HG02571 (cell line): ENCODE results near the gene BTBD8.

ENCODE experiments used
- ATAC-seq: cut with Tn5 transposase; IDR thresholded peaks from one replicate; pipeline ENCODE4 v1.9.1; 2021; ENCODE audit warnings: mild to moderate bottlenecking, moderate library complexity; ENCODE audit not compliant: unreplicated experiment

Gene BTBD8

DNA sequence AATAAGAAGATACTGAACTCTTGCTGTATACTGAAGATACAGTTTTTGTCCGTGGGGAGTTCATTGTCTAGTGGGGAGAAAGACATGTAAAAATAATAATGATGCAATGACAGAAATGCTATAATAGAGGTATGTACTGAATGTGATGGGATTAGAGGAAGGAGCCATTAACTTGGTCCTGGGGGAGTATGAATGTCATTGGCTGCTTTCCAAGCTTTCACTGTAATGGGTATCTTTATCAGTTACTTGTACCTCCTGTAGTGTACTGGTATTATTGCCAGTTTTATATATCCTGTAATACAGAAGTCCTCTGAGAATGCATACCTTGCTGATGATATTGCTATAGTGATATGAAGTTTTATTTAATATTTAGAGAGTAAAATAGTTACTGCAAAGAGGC is 7.4 kb downstream of the BTBD8 start:
- no peak for ATAC-seq

DNA sequence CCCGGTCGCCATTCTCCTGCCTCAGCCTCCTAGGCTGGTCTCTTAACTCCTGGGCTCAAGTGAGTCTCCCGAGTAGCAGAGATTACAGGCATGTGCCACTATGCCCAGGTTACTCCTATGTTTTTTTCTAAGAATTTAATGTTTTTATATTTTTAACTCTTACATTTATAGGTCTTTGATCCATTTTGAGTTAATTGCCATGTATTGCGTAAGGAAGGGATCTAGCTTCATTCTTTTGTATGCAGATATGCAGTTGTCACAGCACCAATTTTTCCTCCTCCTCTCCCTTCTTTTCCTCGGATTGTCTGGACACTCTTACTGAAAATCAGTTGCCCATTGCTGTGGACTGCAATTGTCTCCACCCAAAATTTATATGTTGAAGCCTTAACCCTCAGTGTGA is 11.5 kb downstream of the BTBD8 start:
- ATAC-seq = no peak

DNA sequence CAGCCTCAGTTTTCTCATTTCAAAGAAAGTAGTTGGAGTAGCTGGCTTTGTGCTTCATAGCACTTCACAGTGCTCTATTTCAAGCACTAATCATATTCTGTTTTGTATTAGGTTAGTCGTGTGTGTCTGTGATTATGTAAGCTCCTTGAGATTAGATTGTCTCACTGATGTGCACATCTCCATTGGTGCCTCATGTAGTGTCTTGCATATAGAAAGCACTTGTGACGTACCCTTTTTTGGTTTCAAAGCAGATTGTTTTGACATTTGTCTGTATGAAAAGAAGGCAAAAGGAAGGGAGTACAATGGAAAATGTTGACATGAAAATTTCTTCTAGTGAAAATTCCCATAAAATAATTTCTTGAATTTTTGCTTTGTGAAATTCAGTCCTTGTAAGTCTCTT is 13.9 kb downstream of the BTBD8 start:
- no peak for ATAC-seq

DNA sequence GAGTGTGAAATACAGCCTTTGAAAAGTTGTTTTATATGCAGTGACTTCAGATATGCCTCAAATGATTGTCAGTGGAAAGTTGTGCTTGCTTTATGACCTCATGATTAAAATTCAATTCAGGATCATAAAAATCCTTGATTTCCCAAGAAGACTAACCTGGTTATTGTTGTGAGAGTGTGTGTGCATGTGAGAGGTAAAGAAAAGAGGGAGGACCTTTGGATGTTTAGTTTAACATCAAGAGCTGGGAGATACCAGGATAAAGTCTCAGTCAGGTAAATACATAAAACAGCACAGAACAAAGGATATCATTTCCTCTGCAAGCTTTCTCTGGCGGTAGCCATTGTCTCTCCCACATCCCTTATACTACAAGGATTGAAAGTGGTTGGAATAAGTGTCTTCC is 14.4 kb downstream of the BTBD8 start:
- no peak for ATAC-seq

DNA sequence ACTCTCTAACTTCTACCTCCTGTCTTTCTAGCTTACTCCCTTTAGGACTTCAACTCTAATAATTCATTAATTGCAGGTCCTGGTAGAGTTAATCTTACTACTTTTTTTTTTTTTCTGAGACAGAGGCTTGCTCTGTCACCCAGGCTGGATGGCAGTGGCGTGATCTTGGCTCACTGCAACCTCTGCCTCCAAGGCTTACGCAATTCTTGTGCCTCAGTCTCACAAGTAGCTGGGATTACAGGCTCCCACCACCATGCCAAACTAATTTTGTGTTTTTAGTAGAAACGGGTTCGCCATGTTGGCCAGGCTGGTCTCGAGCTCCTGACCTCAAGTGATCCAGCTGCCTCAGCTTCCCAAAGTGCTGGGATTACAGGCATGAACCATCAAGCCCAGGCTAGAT is 15.7 kb downstream of the BTBD8 start:
- no peak for ATAC-seq

DNA sequence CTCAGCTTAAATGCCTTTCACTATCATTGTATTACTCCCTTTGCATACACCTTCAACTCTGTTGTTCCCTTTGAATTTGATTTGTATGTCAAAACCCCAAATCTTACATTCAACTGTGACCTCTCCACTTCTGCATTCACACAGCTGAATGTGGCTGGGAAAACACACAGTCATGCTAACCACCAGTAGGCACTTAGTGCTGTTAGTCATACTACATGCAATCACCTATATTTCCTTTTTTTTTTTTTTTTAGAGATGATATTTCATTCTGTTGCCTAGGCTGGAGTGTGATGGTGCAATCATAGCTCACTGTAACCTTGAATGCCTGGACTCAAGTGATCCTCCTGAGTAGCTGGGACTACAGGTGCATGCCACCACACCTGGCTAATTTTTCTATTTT is 16.2 kb downstream of the BTBD8 start:
- ATAC-seq = no peak

DNA sequence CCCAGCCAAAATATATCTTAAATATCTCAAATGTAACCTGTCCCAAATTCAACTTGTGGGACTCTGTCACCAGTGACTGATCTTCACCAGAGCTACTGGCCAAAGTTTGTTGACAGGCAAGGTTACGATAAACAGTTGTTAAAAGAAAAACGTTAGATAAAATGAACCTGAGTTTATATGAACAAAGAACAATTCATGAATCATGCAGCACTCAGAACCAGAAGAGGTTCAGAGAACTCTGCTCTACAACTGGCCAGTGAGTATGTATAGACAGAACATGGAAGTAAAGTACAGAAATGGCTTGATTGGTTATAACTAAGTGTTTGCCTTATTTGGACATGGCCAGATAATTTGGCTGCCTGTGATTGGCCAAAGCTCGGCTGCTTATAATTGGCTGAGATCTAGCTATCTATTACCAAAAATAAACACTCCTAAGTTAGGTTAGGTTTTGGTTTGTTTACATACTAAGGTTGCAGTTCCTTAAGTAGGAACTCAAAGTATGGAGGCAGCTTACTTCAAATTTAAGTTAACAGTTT is 25.5 kb downstream of the BTBD8 start:
- ATAC-seq = no peak

DNA sequence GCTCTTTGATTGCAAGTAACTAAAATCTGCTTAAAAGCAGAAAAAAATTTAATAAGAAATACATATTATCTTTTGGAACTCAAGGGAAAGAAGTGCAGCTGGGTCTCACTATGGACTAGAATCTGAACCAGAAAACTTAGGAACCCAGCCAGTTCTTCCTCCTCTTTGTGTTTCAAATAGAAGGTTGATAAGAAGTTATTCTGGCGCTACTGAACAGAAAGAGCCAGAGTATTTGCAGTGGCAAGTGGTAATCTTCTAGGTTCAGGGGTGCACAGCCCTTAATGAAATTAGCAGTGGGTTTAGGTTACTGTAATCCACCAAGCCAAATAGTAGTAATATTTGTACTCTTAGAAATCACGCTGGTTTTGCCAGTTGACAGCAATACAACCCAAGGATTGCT is 28.5 kb downstream of the BTBD8 start:
- ATAC-seq = no peak

DNA sequence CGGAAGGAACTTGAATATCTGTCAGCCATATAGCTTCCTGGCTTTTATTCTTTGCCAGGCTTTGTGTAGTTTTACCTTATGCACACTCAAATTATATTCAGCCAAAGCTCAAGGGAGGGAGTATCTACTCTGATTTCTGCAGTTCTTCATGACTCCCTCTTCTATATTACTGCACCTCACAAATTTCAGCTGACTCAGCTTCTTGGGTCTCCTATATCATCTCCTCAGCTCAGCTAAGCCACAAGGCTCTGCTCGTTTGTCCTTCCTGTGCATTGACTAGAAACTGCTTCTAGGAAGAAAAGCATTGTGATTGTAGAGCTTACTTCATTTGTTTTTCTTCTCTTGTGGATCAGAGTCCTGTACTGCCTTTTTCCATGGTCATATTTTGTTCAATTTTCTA is 37.4 kb downstream of the BTBD8 start:
- no peak for ATAC-seq

DNA sequence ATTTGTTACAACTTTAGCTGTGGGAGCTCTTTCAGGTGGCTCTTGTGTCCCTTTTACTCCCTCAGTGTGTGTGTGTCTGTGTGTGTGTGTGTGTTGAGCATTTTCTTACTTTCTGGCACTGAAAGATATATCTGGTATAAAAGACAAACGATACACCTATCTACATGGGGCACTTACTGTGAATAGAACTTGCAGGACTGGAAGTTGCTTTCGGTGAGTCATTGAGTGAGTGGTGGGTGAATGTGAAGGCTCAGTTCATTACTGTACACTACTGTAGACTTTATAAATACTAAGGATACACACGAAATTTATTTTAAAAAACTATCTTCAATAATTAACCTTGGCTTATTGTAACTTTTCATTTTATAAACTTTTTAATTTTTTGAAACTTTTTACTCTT is 38.7 kb downstream of the BTBD8 start:
- no peak for ATAC-seq

DNA sequence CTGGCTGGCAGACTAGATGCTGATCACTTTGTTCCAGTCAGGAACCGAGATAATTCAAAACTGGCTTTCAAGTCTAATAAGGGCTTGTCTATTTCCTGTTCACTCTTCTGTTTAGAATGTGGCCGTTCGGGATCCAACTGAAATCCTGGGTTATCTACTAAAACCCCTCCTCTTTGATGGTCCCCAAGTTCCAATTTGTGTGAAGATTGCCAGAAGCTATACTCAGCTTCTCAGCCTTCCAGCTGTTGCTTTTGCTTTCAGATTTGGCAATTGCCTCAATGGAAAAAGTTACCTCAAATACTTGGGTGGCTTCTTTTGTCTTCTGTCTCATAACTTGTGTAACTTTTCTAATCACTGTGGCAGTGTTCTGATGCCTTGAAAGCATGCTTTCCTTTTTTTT is 43.7 kb downstream of the BTBD8 start:
- ATAC-seq = no peak

DNA sequence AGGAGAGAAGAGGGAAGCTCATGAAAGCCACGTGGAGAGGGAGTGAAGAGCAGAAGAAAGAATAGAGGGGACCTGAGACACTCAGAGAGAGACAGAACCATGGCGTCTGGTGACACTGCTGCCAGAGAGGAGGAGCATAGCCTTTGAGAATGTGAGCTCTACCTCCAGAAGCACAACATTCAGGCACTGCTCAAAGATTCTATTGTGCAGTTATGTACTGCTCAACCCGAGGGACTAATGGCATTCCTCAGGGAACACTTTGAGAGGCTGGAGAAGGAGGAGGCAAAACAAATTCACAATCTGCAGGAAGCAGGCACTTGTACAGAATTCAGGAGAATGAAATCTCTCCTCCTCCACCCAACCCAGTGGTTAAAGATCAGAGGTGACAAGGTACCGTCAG is 45.1 kb downstream of the BTBD8 start:
- ATAC-seq = no peak

DNA sequence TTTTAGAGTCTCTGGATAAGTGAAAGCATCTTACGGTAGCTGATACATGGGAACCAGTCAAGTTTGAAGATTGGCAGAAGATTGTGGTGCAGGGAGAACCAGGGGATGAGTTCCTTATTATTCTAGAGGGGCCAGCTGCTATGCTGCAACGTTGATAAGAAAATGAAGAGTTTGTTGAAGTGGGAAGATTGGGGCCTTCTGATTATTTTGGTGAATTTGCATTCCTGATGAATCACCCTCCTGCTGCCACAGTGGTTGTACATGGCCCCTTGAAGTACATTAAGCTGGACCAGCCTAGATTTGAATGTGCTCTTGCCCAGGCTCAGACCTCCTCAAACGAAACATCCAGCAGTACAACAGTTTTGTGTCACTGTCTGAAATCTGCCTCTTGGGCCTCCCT is 45.9 kb downstream of the BTBD8 start:
- ATAC-seq = no peak

DNA sequence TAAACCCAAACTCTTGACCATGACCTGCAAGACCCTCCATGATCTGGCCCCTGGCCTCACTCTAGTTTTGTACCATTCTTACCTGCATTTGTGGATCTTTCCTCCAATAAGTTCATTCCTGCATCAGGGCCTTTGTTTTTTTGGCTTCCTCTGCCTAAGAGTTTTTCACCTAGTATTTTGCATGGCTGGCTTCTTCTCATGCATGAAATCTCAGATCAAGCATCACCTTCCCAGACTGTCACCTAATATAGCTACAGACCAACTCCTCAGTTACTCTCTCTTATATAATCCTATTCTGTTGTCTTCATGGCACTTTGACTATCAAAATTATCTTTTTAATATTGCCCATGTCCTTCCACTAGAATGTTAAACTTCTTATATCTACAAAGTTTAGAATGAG is 54.2 kb downstream of the BTBD8 start:
- no peak for ATAC-seq

DNA sequence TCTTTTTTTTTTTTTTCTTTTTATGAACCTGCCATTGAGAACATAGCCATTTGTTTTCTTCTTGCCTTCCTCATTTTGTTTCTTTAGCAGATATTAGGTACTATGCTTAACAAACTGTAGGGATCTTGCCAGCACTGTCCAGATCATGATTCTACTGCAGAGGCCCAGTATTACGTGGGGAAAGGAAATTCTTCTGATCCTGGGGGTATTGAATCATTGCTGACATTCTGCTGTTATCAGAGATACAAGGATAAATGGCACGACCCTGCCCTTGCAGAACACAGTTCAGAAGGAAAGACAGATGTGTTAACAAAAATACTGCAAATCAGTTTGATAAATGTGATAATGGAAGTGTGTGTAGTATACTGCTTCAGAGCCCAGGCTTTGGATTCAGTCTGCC is 56.2 kb downstream of the BTBD8 start:
- no peak for ATAC-seq

DNA sequence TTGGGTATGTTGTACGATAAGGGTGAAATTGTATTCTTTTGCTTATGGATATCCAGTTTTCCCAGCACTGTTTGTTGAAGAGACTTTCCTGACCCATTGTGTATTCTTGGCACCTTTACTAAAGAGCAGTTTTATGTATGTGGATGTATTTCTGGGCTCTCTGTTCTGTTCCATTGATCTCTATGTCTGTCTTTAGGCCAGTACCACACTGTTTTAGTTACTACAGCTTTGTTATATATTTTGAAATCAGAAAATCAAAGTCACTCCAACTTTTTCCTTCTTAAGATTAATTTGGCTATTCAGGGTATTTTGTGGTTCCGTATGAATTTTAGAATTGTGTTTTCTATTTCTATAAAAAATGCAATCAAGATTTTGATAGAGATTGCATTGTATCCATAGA is 74.8 kb downstream of the BTBD8 start:
- no peak for ATAC-seq

DNA sequence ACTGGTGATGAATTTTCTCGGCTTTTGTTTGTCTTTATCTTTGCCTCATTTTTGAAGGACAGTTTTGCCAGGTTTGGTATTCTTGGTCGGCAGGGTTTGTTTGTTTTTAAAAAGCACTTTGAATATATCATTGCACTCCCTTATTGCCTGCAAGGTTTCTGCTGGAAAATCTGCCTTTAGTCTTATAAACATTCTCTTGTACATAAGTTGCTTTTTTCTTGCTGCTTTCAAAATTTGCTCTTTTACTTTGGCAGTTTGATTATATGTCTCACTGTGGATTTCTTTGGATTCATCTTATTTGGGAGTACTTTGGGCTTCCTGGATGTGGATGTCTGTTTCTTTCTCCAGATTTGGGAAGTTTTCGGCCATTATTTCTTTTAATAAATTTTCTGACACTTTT is 79.4 kb downstream of the BTBD8 start:
- ATAC-seq = no peak

DNA sequence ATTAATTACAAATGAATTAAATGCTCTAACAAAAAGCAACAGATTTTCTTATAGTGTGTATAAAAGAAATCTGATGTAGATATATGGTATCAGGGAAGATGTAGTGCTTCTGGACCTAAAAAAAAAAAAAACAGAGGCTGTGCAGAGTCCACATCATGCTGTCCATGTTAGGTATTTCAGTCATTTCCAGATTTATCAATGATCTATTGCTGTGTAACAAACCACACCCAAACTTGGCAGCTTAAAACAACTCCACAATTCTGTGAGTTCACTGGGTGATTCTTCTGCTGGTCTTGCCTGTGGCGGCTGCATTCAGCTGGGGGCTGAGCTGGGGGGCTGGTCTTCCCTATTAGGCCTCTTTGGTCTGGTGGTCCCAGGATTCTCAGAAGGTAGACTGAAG is 85.2 kb downstream of the BTBD8 start:
- no peak for ATAC-seq

DNA sequence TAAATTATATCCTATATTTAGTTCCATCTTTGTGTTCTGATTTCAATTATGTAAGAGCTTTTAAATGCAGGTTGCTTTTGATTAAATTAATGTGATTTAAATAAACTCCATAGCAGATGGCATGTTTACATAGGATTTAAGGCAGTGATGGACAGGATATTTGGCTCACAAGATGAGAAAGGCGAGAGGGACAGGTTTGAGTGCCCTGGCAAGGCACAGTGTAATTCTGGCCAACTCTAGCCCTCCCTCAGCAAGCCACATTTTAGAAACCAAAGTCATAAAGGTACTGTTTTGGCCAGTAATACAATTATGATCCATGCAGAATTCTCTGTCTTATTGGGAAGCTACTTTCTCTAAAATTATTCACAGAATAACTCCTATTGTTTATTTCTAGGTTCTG is 87.0 kb downstream of the BTBD8 start:
- no peak for ATAC-seq

DNA sequence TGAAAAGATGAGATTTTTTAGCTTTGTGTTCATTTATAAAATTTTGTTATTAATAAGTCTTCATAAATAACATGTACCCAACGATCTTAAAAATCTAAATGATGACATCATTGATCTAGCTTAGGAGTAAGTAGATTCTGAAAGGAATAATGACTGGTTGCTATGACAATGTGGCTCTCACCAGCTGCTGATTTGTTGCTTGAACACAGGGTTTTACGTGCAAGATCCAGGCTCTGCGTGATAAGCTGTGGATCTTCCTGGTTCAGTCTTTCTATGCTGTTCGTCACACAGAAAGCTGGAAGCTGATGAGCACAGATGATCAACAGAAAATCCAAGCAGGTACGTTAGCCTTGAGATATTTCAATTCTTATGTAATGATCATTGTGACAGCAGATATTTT is 88.5 kb downstream of the BTBD8 start:
- no peak for ATAC-seq

DNA sequence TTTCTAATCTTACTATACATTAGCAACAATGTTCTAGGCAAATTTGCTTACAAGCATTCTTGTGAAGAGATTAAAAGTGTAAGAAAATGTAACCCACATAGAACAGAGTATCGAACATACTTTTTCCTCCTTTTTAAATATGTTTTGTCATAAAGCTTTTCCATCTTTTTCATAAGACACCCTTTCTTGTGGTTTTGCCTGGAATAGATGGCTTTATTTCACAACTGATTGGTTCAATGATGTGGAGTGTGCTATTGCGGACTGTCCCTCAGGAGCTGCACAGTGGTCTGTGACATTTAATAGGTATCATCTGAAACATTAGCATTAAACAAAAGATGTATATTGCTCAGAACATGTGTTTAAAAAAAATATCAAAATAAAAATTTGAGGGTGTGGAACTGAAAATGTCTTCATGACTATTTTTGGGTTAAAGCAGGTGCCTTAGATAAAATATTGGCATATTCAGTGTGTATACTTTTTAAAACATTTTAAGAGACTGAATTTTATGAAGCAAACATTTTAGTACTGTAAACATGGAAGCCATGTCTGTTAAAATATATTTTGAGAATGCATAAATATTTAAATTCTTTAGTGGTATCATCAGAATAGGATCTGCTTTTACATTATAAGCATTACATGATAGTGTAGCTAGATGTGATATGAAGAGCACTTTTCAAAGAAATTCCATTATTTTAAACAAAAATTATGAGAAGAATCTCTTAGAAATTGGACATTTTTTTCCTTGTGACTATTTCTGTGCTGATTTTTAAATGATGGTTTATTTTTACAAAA is 89.3 kb downstream of the BTBD8 start:
- ATAC-seq = no peak

DNA sequence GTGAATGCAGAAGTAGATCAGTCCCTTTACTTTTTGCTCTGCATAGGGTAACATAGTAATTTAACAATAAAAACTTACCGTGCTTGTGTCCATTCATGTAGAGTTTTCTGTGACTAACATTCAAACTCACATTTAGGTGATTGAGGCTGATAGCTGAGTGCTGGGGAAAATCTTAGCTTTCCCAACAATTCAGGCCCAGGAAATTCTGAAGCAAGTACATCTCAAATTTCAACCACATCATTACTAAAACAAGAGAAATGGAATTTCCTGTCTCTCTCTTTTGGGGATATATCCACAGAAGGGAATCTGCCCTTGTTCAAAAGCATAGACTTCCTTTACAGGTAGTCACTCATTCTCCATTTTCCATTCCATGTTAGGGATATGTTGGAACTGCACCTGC is 104.5 kb downstream of the BTBD8 start:
- ATAC-seq = no peak

DNA sequence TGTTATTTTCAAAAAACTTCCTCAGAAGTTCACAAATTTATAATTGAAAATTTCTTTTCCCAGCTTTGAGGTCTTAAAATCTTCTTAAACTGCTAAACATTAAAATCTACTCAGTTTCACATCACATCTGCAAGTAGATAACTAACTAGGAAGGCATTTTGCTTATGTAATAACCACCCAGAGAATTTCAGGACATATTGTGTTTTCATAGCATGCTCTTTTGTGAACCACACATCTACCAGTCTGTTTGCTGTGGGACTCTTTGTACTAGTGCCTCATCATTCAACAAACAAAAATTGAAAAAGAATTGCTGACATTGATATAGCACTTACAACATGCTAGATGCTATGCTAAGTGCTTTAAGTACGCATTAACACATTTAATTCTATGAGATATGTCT is 105.9 kb downstream of the BTBD8 start:
- ATAC-seq = no peak
